COR-L47 (cell line): ENCODE results near the gene GKN2.

Source experiments
- DNase-seq: peaks from one replicate; lab custom pipeline; 2025; lab: John Stamatoyannopoulos, UW

GKN2 gene, protein sequence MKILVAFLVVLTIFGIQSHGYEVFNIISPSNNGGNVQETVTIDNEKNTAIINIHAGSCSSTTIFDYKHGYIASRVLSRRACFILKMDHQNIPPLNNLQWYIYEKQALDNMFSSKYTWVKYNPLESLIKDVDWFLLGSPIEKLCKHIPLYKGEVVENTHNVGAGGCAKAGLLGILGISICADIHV

DNA sequence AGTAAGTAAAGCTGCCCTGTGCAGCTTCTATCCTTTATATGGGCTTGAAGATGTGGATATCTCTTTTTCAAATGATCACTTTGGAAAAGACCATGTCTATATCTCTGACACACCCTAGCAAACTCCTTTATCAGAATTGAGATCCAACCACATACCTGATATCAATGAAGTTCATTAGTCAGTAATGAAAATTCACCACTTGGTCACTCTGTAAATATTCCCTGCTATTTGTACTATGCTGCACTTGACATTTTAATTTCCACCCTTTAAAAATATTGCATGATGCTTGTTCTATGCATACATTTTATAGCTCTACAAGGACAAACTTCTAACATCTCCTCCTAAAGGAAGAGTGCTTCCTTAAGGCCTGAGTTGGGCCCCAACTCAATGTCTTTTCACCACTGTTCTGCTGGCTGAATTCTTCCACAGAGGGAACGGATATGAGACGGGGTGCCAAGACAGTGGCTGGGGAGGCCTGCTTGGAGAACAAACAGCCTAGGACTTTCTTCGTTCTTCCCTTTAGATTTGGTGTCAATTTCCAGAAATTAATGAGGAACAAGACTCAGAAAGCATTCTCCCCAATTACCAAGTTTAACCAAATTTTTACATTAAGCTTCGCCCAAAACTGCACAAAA is at the start of gene GKN2:
Gene GKN2 (minus strand): TSS at position 7 of the 635 bp plus-strand sequence. CDS start 32 bp downstream, outside the sequence.
- DNase-seq, result no peak

DNA sequence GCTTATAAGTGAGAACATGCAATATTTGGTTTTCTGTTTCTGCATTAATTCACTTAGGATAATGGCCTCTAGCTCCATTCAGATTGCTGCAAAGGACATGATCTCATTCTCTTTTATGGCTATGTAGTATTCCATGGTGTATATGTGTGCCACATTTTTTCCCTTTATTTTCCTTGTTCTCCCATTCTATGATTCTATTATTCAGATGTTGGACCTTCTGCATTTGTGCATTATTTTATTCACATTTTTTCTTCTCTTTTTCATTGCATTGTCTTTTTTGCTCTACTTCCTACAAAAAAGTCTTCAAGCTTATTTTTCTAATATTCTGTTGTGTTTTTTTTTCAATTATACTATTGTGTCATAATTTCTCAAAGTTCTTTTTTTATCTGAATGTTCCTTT is 49.2 kb upstream of the GKN2 start:
- no peak for DNase-seq

DNA sequence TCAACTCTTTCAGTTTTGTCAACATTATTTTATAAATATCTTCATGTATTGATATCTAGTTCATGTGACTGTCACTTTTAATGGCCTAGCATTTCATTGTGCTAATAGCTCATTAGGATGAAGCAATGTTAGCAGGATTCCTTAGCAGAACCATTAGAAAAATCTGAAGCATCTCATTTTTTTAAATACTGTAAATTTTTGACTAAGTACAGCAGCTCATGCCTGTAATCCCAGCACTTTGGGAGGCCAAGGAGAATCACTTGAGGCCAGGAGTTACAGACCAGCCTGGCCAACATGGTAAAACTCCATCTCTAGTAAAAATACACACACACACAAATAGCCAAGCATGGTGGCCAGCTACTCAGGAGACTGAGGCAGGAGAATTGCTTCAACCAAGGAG is 44.7 kb upstream of the GKN2 start:
- no peak for DNase-seq

DNA sequence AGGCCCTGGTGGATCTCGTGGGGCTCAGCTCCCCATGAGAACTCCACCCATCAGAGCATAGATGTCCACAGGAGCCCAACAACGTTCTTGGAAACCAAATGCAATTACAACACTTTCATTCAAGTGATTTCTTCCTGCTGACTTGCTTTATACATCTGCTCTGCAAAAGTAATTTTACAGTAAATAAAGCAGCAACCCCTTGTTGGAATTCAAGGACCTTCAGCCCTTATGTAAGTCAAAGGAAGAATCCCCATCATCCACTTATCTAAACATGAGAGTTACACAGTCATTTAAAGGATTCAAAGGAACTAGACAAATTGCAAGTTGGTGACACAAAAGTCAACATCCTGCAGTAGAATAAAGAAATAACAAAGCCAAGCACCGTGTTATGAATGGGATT is 43.2 kb upstream of the GKN2 start:
- no peak for DNase-seq

DNA sequence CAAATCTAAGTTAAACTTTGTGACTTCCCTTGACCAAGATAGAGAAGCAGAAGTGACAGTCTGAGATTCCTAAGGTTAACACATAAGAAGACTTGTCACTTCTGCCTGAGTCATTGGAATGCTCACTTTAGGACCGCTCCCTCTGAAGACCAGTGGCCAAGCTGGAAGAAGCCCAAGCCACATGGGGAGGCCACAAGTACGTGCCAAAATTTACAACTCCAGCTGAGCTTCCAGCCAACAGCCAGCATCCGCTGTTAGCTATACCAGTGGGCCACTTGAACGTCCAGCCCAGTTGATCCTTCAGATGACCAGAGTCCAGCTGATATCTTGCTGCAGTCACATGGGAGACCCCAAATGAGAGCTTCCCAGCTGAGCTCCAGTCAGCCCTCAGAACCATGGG is 42.2 kb upstream of the GKN2 start:
- no peak for DNase-seq

DNA sequence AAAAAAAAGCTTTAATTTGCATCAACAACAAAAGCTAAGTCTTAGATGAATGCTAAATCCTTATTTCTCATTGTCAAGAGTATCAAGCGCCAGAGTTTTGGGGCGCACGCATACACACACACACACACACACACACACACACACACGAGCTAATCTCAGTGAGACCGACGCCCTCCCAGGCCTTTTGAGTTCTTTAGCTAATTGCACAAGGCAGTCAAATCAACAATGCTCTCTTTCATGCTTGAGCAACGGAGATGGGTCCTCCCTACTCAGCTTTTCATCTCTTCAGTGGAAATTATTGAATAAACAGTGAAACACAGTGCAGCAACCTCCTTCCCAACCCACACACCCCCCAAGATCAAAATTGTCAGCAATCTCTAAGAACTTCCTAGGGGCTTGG is 41.0 kb upstream of the GKN2 start:
- no peak for DNase-seq

DNA sequence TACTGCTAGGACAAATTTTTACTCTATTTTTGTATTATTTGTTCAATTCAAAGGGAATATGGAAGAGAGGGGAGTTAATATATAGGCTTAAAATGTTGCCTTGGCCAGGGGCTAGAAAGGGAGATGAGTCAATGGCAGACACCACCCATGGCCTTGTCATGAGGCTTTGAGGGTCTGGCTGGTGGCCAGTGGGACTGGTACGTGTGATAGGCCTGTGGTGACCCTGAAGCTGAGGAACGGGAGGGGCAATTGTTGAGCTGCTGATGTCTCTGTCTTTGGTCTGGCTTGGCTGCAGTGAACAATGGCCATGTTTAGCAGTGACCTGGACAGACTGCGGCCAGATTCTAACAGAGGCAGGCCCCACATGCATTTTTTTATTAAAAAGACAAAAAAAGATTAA is 40.2 kb upstream of the GKN2 start:
- DNase-seq, result no peak

DNA sequence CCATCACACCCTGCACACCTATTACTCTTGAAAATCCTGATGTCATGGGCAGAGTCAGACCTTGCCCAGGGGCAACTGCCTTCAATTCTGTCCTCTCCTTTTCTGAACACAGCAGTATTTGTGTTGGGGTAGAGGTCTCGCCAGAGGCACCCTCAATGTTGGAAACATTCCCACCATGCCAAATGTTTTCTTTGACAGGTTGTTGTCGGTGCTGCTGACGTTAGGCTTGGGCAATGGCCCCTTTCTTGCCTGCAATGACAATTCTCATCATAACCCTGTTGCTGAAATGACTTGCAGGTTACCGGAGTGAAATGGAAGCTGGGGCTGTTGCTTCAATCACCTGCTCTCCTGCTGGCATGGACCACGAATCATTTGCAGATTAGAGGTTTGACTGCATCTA is 39.6 kb upstream of the GKN2 start:
- DNase-seq, result no peak

DNA sequence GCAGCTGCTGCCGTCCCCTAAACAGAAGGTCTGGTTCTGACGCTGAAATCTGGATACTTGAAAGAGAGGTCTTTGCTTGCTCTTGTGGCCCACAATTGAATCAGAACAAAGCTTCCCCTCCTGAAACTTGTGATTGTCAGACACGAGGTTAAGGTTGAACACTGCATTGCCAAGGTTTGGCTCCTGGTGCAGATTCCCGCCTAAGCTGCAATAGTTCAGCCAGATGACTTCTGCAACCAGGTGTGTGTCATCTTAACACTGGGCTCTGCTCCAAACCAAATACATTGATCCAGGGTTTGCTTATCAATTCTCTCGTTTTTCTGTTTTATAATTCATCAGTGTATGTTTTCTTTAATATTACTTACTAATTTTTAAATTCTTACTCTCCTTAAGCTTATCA is 36.3 kb upstream of the GKN2 start:
- DNase-seq, result no peak

DNA sequence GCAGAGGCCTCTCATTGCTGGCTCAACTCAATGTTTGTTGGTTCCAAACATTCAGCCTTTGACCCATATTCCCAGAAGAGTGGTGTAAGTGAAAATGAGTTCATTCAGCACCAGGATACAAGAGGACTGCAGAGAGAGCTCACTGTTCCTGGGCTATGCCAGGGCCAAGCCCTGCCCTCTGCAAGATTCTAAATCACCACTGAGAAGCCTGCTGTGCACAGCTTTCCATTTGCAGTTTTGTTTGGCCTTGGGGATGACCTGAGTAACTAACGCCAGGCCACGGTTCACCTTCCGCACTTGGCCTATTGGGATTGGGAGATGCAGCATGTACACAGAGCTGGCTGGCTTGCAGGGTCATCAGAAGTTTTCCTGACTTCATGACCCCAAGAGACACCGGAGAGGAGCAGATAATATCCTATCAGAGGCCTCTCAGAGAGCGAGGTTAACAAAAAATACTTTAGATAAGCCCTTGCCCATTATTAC is 34.4 kb upstream of the GKN2 start:
- DNase-seq, result no peak

DNA sequence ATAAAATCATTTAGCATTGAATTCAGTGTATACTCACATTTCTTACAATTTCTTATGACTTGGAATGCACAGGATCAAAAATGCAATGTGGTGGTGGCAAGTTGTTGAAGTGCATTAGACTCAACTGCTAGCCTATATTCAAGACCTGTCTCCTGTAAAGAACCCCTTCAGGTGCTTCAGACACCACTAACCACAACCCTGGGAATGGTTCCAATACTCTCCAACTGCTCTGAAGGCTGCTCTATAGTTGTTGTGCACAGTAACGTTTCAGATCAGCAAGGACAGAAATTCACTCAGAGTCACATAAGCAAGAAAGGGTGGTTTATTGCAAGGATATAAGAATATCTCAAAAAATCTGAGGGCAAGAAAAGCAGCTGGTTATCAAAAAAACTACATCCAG is 28.3 kb upstream of the GKN2 start:
- no peak for DNase-seq

DNA sequence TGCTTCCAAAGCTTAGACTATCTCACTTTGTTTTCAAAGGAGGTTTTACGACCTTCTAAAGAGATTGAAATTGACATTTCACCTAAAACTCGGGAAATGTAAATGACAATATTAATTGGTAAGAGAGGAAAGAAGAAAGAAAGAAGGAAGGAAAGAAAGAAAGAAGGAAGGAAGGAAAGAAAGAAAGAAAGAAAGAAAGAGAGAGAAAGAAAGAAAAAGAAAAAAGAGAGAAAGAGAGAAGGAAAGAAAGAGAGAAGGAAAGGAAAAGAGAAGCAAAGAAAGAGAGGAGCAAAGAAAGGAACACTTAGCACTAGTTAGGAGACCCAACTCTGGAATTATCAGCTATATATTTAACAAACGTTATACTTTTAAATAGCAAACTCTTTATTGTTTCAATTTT is 25.4 kb upstream of the GKN2 start:
- DNase-seq, result no peak

DNA sequence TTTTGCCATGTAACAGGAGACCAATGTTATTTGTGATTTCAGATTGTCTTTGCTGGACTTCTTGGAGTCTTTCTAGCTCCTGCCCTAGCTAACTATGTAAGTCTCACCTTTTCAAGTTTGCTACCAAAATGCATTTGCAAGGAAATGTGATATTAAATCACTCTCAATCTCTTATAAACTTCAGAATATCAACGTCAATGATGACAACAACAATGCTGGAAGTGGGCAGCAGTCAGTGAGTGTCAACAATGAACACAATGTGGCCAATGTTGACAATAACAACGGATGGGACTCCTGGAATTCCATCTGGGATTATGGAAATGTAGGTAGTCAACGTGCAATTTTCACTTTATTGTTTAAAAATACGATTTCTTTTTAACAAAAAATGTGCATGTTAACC is 24.8 kb upstream of the GKN2 start:
- no peak for DNase-seq

DNA sequence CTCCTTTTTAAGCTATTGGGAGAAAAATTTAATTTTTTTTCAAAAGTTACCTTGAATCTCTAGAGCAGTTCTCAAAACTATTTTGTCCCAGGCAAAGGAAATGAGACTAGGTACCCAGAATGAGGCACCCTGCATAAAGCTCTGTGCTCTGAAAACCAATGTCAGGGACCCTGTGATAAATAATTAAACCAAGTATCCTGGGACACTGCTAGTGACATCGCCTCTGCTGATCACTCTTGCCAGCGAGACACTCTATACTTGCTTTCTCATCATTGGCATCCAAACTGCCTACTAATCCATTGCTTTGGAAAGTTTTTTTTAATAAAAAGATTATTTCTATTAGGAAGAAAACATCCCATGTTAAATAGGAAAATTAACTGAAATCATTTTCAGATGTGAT is 23.2 kb upstream of the GKN2 start:
- no peak for DNase-seq

DNA sequence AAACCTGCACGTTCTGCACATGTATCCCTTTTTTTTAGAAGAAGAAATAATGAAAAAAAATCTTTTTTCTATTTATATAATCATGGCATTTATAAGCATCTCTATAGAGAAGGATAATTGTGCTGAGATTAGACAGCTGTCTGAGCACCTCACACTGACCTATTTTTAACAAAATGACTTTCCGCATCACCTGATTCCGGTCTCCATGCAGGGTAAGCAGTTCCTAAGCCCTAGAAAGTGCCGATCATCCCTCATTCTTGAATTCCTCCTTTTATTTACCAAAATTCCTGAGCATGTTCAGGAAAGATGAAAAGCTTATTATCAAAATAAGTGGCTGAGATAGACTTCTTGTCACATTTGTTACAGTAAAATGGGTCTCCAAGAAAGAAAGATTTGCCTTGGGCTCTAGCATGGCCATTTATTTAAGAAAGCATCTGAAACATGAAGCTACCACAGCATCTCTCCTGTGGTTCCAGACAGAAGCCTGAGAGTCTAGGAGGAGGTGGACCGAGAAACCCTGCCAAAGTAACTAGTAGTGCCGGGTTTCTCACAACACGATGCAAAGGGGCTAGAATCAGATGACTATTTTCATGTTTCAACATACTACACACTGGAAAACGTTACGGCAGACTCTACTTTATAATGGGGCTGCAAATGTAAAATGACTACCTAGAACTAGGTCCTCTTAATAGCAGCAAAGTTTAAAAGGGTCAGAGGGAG is 22.4 kb upstream of the GKN2 start:
- DNase-seq, result no peak

DNA sequence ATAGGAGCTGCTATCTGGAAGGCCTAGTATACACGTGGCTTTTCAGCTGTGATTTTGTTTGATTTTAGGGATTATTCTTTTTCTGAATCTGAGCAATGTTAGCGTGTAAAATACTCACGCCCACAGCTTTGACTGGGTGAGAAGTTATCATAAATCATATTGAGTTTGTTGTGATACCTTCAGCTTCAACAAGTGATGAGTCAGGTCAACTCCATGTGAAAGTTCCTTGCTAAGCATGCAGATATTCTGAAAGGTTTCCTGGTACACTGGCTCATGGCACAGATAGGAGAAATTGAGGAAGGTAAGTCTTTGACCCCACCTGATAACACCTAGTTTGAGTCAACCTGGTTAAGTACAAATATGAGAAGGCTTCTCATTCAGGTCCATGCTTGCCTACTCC is 21.6 kb upstream of the GKN2 start, which contains the start of gene GKN1:
Gene GKN1 (plus strand): TSS at position 386 of the 400 bp plus-strand sequence. CDS start 42 bp downstream, outside the sequence.
- no peak for DNase-seq

DNA sequence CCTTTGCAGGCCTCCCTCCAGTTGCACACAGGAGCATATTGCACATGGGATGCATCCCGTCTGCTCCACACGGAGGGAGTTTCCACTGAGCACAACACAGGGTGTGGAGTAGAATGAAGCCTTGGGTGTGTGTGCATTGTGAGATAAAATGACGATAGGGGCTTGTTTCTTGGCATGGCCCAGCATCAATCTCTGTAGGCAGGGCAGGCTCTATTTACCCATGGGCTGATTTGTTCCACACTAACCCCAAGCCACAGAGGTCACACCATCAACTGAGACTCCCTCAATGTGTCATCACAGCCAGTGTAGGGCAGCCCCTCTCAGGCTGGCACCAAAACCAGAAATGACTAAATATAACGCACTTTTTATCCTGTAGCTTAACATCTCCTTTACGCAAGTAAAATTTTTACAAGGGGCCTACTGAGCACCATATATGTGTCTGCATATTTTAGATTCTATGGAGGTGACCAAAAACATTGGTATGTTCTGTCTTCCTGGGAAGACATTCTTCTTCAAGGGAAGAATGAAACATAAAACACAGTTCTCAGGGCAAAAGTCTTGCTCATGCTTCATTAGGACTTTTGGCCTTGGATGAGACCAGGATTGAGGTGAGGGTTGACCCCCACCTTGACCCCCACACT is 19.0 kb upstream of the GKN2 start:
- DNase-seq, result no peak

DNA sequence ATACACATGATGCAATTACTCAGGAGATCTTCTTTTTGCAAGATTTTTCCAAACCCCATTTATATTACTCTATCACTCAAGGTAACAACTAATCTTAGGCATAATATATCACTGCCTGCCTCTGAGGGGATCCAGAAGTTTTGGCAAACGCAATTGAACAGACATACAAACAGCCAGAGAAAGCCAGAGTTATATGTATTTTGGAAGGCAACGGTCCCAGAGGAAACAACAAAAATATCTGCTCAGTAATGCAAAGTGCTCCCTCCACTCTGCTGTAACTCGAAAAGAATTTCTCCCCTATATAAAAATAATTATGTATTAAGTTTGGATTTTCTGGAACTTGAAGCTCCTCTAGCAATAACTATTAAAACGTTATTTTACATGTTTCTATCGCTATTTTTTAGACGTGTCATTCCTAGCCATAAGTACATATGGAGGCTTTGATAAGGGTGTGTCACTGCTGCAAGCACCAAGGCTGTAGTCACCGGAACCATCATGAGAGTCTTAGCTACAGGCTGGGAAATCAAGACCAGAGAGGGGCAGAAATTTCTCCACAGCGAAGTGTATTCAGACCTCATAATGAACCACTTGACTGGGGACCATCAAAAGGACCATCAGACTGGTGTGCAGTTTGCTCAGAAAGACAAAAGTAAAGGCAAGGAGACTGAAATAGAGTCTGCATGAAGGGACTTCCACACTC is 18.0 kb upstream of the GKN2 start:
- no peak for DNase-seq

DNA sequence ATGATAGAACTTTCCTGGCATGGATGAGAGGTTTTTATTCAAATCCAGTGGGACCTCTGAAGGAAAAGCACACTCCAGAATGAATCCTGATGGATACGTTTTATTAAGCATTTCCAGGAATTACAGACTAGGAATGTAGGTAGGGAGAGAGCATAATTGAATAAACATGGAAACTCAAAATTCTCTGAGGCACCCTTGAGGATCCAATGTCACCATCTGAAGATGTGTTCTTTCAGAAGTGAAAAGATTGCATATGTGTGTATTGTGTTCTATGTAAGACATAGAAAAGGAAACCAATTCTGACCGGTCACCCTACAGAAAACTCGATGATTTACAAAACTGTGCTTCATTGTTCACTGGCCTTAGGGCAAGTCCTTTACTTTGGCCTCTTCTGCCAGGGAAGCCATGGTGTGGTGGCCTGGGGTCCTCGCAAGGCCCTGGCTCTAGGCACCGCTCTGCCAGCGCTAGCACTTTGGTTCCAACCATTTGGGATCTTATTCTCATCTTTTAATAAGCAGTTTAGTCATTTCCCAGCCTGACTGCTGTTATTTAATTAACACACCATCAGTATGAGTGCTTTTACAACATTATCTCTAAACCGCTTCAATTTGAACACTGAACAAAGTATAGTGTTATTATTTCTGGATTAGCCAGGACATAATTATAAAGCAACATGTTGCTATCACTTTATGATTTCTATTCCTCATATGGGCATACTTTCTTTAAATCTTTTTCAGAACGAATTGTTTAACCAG is 17.2 kb upstream of the GKN2 start:
- DNase-seq, result no peak

DNA sequence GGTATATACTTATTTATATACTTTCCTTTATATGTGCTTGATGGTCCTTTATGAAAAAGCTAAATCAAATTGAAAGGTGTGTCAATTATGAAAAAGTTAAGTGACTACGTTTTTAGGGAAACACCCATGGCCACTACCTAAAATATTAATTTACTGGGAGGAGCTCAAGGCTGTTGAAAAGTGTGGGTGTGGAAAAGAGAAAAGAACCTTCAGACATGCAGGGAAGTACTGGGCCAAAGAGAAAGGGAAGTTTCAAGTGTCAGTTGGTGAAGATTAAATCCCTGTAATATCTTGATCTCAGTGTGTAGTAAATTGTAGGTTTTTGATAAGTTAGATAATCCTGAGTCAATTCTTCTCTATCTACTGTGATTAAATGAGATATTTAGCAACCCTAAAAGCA is 15.5 kb upstream of the GKN2 start:
- DNase-seq, result no peak

DNA sequence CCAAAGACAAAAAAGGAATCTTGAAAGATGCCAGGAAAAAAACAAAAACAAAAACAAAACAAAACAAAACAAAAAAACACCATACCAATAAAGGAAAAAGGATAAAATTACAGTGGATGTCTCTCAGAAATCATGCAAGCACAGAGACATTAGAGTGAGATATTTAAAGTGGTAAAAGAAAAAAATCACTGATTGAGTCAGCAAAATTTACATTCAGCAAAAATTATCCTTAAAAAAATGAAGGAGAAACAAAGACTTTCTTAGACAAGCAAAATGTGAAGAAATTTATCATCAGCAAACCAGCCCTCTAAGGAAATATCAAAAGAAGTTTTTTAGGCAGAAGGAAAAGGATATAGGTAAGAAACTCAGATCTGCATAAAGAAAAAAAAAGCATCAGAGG is 11.6 kb upstream of the GKN2 start:
- DNase-seq, result no peak

DNA sequence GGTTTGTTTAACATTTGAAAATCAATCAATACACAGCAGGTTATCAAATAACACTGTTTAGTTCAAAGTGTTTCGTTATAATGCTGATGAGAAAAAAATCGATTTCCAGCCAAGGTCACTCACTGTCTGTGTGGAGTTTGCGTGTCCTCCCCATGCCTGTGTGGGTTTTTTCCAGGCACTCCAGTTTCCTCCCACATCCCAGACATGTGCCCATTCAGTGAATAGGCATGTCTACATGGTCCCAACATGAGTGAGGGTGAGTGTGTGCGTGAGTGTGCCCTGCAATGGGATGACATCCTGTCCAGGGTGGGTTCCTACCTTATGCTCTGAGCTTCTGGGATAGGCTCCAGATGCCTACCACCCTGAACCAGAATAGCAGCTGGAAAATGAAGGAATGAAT is 8.7 kb upstream of the GKN2 start:
- DNase-seq, result no peak
